GM21529 (cell line): ENCODE results near the gene NIPAL4.
"Not testable (repeated sequence)": the region's sequence is repeated elsewhere in the genome, so short reads cannot be mapped to it uniquely, and the experiment has no call there.

ENCODE experiments used
- ATAC-seq: cut with Tn5 transposase; IDR thresholded peaks from one replicate; pipeline ENCODE4 v1.9.1; 2021; ENCODE audit not compliant: unreplicated experiment

The NIPAL4 gene

DNA sequence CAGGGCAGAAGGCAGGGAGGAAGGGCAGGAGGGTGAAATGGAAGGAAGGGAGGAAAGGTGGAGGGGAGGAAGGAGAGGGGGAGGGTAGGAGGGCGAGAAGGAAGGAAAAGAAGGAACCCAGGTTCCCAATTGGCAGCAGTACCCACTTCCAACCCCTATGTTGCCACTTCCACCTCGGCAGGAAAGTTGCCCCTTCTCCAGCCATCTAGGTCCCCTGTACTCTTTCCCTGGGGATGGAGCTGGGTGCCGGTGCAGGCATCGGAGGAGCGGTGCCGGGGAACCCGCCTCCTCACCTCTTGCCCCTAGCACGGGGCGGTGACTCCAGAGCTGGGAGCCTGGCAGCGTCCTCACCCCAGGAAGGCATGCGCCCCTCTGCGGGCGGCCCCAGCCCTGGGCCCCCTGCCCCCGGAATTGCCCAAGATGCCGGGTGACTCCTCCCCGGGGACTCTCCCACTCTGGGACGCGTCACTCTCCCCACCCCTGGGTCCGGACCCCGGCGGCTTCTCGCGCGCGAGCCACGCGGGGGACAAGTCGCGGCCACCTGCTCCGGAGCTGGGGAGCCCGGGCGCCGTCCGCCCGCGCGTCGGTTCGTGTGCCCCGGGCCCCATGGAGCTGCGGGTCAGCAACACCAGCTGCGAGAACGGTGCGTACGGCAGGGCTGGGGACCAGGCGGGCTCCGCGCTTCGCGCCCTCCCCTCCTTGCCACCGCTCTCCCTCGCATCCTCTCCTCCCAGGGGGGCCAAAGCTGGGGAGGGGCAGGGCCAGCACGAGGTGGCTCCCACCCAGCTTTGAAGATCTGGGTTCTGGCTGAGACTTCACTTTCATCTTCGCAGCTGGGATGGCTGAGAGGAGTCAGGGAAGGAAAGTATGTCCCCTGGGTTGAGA, at the start of gene NIPAL4:
Gene NIPAL4, plus strand, starts transcription at position 499 of the 885 bp plus-strand sequence. Its CDS starts 108 bp downstream, at position 607.
- no peak for ATAC-seq

- no peak for ATAC-seq
These were observed 44.2 kb upstream of the NIPAL4 start for GRCh38 chr5:157415838-157416237.

- not testable (repeated sequence) for ATAC-seq
These were observed 40.5 kb upstream of the NIPAL4 start for GRCh38 chr5:157419521-157419920.

- ATAC-seq: not testable (repeated sequence)
These were observed 30.1 kb upstream of the NIPAL4 start for GRCh38 chr5:157429920-157430319.

DNA sequence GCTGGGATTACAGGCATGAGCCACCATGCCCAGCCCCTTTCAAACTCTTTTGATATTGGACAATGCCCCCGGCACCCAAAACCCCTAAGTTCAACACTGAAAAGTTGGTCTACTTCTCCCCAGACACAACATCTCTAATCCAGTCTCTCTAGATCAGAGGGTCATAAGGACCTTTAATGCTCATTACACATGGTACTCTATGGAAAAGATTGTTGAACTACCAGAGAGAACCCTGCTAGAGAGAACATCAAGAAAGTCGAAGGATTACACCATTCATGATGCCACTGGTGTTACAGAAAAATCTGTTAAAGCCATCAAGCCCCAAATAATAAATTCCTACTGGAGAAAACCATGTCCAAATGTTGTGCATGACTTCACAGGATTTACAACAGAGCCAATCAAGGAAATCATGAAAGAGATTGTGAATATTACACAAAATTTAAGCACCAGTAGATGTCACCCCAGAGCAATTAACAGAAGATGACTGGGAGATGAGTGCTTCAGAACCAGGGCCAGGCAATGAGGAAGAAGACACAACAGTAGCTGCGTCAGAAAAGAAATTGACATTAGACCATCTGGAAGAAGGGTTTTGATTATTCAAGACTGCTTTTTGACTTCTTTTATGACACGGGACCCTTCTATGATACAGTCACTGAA, 28.3 kb upstream of the NIPAL4 start:
- peak; percentile 88 for ATAC-seq

GRCh38 chr5:157434096-157434495, 25.9 kb upstream of the NIPAL4 start:
- ATAC-seq: no peak

DNA sequence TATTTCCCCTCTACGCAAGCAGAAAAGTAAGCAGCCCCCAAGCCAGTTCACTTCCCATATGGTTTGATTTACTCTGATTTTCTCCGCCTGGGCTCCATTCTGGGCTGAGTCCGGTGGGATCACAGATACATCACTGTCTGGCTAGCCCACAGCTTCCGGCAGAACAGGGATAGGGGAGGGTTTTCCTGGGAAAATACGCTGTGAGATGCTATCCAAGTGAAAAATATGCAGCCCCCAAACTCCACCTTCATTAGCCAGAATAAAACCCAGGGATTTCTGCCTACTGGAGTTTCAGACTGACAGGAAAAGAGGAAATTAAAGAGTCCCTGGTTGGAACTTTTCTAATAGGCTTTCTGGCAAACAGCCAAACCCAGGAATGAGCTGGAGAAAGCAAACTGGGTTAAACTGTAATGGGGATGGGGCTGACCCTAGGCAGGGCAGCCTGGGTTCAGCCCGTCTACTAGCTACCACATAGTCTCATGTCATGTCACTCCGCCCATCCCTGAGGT, 16.9 kb upstream of the NIPAL4 start:
- ATAC-seq: no peak

DNA sequence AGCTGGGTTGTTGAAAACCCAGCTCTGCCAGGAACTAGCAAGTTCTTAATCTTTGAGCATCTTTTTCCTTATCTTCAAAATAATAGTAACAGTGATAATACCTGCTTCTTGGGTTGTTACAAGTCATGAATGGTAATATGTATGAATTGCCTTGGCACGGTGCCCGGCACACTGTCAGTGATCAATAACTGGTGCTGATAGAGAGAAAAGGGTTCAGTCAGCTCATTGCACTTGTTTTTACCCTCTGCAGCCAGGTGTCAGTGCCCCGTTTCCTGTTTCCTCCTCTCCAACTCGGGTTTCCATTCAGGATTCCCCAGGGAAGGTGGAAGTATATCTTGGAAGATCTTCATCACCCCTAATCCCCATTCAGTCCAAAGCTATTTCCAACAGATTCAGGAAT, 15.8 kb upstream of the NIPAL4 start:
- no peak for ATAC-seq

- no peak for ATAC-seq
These were observed 14.1 kb upstream of the NIPAL4 start for GRCh38 chr5:157445745-157446411.

- ATAC-seq: no peak
These were observed 13.5 kb upstream of the NIPAL4 start for GRCh38 chr5:157446412-157446935.

DNA sequence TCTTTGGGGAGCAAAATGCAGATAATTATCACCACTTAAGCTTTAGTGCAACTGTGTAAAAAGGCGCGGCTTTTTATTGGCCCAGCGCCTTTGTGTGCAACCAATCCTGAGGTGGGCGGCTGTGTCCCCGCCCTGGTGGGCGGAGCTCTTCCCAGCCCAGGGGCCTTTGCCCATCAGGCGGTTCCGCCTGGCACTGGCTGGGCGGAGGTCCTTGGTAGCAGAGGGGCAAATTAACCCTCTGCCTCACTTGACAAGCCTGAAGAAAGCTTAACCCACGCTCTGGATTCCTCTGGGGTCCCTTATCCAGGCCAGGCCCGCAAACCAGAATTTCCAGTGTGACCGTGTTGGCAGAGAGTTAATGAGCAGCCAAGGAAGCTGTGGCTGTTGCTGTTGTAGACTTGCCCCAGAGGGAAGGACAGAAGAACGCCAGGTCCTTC, 12.8 kb upstream of the NIPAL4 start:
- ATAC-seq: no peak

- ATAC-seq: no peak
These were observed 10.8 kb upstream of the NIPAL4 start for GRCh38 chr5:157449011-157449723.

- no peak for ATAC-seq
These were observed 10.0 kb upstream of the NIPAL4 start for GRCh38 chr5:157450024-157450423.

DNA sequence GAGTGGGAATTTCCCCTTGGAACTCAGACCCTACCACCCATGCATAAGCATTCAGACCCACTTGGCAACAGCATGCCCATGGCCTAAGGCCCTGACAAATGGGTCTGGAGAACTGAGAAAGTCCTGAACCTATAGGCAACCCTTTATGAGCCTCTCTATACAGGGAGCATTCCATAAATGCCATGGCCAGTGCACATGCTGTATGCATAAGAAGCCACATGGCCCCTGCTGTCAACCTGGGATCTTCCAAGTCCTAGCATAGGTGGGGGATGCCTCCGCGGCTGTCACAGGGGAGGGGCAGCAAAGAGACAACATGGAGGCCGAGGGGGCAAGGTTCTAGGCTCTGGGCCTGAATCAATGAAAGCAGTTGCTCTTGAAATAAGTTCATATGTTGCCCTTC, 8.2 kb upstream of the NIPAL4 start:
- no peak for ATAC-seq

DNA sequence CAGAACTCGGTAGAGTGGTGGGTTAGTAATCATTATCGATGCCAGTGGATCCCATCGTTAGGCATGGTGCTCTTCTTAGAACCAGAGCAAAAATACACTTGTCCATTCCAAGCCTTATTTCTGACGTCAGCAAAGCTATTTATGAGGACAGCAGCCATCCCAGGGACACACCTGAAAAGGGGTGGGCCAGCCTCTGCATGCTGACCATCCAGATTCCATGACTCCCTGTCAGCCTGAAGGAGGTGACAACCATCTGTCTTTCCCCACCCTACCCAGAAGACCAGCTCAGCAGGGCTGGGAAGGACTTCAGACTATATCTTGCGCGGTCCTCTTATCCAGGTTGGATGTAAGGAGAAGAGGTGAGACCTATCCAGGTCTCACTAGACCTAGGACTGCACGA, 5.7 kb upstream of the NIPAL4 start:
- no peak for ATAC-seq

DNA sequence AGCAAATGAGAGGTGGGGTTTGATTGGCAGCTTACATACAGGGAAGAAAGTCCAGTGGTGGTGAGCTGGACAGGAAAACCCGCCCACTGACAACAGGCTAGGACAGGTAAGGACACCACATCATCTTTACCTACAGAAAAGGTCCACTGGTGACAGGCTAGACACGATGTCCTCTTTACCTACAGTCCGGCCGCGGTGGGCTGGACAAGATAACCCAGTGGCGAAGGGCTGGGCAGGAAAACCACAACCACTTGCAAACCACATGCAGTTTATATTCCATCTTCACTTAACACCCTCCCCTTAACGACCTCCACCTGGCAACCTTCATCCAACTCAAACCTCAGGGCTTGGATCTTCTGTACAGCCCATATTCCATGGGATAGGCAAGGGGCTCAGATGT, 5.0 kb upstream of the NIPAL4 start:
- no peak for ATAC-seq

DNA sequence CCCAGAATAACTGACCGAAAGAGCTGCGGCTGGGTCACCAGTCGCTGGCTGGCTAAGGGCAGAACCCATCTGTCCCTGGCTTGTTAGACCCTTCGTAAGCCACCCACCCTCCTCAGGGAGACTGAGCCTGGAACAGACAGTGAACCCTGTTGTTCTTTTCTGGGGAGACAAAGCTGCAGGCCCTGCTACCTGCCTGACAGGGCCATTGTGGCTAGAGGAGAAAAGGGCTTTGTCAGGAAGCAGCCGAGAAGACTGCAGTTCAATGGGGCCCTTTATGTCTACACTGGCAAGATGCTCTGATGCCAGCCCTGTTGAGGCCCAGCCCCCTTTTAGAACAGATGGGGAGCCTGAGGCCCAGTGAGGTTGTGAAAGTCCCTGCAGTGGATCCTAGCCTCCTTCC, 3.7 kb upstream of the NIPAL4 start:
- ATAC-seq: no peak

DNA sequence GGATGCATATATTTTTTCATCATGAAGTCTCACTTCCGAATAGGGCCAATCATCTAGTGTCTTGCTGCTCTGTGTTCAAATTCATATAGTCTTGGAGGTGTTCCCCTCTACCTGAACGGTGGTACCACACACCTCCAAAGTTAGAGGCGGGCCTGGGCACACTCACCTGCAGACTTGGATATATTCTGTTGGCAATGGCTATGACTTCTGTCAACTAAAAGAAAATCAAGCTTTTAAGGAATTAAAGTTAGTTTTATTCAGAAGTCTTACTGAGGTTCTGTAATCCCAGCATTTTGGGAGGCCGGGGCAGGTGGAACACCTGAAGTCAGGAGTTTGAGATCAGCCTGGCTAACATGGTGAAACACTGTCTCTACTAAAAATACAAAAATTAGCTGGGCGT, 2.6 kb upstream of the NIPAL4 start:
- no peak for ATAC-seq

GRCh38 chr5:157458835-157459234, 1.2 kb upstream of the NIPAL4 start:
- no peak for ATAC-seq

DNA sequence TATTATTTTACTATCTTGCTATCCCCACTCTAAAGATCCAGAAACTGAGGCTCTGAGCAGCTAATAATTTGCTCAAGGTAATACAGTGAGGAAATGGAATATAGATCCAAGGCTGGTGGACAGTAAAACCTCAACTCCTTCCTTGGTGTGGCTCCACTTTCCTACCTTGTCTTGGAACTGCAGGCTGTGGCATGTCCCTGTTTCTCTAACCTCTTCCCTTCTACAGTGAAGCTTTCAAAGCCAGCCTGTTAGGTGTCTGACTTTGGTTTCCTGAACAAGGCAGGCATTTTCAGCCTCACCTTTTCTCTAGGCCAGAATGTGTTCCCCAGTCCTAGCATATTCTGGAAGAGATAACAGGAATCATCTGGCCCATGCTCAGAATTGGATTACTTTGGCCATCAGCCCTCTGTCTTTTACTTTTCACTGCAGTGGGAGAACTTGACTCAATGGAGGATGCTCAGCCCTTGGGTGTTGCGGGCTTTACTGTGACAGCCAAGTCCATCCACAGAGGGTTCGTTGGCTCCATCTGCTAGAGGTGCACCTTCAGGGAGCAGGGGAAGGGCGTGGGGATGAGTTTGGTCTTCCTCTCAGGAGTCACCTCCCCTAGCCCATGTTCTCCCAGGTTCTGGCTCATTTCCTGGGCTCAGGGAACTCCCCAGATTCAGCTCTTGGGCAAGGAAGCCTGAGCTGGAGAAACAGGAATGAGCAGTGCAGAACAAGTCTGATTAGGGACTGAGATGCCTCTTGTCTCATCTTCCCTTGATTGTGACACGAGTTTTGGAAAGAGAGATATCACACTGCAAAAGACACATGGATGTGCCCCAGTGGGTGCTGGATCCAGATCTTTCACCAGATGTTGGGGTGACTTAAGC, 1.1 kb downstream of the NIPAL4 start:
- no peak for ATAC-seq
